ENCODE results near the gene SPTBN5.

GRCh38 chr15:41870689-41871081 lies 23.2 kb downstream of the SPTBN5 start:
- no peak for TF ChIP-seq CTCF (IDR thresholded peaks at IDR 0.05; ENCODE audit: low read depth, low read length)
- no peak for TF ChIP-seq EZH2phosphoT487 (IDR thresholded peaks at IDR 0.05; ENCODE audit: low read depth)
